Mesodermal cell (in vitro differentiated cells): ENCODE data around the gene C1QL4.
"Not testable (repeated sequence)": the region's sequence is repeated elsewhere in the genome, so short reads cannot be mapped to it uniquely, and the experiment has no call there.

Source experiments
- H3K27ac ChIP-seq: 2 replicates; pipeline ENCODE4 v1.7.0; 2013; ENCODE audit warnings: mild to moderate bottlenecking, low read depth, low read length, moderate library complexity; ENCODE audit not compliant: severe bottlenecking
- H3K36me3 ChIP-seq: 2 replicates; pipeline ENCODE4 v1.7.1; 2013; ENCODE audit warnings: mild to moderate bottlenecking, low read length, moderate library complexity; ENCODE audit not compliant: control insufficient read depth, insufficient read depth
- H3K4me1 ChIP-seq: one replicate; pipeline ENCODE4 v1.7.1; 2013; ENCODE audit warnings: mild to moderate bottlenecking, low read length; ENCODE audit not compliant: insufficient read depth, control insufficient read depth, poor library complexity, severe bottlenecking
- H3K4me3 ChIP-seq: 2 replicates; pipeline ENCODE4 v1.7.0; 2013; ENCODE audit warnings: low read length, control low read depth, mild to moderate bottlenecking; ENCODE audit not compliant: insufficient read depth, poor library complexity, severe bottlenecking; ENCODE audit errors: extremely low read depth
- H3K9me3 ChIP-seq: 2 replicates; pipeline ENCODE4 v1.7.1; 2013; ENCODE audit warnings: mild to moderate bottlenecking, low read length, moderate library complexity; ENCODE audit not compliant: control insufficient read depth
- WGBS, 2 experiments: methylation state at CpG; one replicate each; pipeline ENCODE4 v1.1.5; 2013; ENCODE audit warnings: missing lambda C conversion rate in 2 of 2; ENCODE audit not compliant: insufficient coverage in 2 of 2; 5-methylcytosine and 5-hydroxymethylcytosine counted together

Gene C1QL4

GRCh38 chr12:49340971-49341776 is 4.2 kb upstream of the C1QL4 start:
- 22 to 26% methylated on average over 11 to 13 of the region's 14 CpGs for WGBS, 2 experiments
- Histone ChIP-seq H3K27ac (no peak overlapping the region), H3K9me3 (no peaks in the 10 kb centered on the region), H3K4me3 (no peak overlapping the region), H3K4me1 (peaks cover 6% of the 10 kb centered on the region), H3K36me3 (no peaks in the 10 kb centered on the region)

GRCh38 chr12:49340095-49340870 is 3.3 kb upstream of the C1QL4 start:
- Histone ChIP-seq H3K4me1 (no peaks in the 10 kb centered on the region), H3K27ac (no peak overlapping the region)

GRCh38 chr12:49339464-49339861 is 2.5 kb upstream of the C1QL4 start:
- H3K9me3 ChIP-seq: no peaks in the 10 kb centered on the region
- no peaks in the 10 kb centered on the region for H3K36me3 ChIP-seq
- H3K4me1 ChIP-seq: no peaks in the 10 kb centered on the region
- no peak overlapping the region for H3K4me3 ChIP-seq
- H3K27ac ChIP-seq: no peak overlapping the region
- WGBS, 2 experiments: 28 to 33% methylated on average over 1 to 5 of the region's 5 CpGs

More at GRCh38 chr12:49340095-49340870, 3.3 kb upstream of the C1QL4 start:
- Histone ChIP-seq H3K36me3 (no peaks in the 10 kb centered on the region), H3K9me3 (no peaks in the 10 kb centered on the region), H3K4me3 (no peak overlapping the region)
- 40 to 54% methylated on average over 3 to 4 of the region's 6 CpGs for WGBS, 2 experiments

GRCh38 chr12:49338830-49339463 is 2.0 kb upstream of the C1QL4 start:
- Histone ChIP-seq H3K4me3 (no peak overlapping the region), H3K36me3 (no peaks in the 10 kb centered on the region), H3K27ac (no peak overlapping the region), H3K9me3 (no peaks in the 10 kb centered on the region), H3K4me1 (no peaks in the 10 kb centered on the region)
- WGBS, 2 experiments: 0 to 34% methylated on average over 2 of the region's 6 CpGs

GRCh38 chr12:49335955-49336644 is 888 bp downstream of the C1QL4 start:
- WGBS, 2 experiments: 32% methylated on average over 56 to 72 of the region's 72 CpGs
- Histone ChIP-seq H3K4me1 (no peaks in the 10 kb centered on the region), H3K4me3 (peak overlapping the region; percentile 25), H3K36me3 (peaks cover 8% of the 10 kb centered on the region), H3K9me3 (no peaks in the 10 kb centered on the region), H3K27ac (no peak overlapping the region)

GRCh38 chr12:49335118-49335954 is 1.7 kb downstream of the C1QL4 start:
- Histone ChIP-seq H3K4me3 (no peak overlapping the region), H3K36me3 (peaks cover 15% of the 10 kb centered on the region), H3K9me3 (no peaks in the 10 kb centered on the region), H3K27ac (no peak overlapping the region), H3K4me1 (no peaks in the 10 kb centered on the region)
- 78 to 89% methylated on average over 13 to 15 of the region's 16 CpGs for WGBS, 2 experiments

- no peak overlapping the region for H3K27ac ChIP-seq
- no peaks in the 10 kb centered on the region for H3K9me3 ChIP-seq
- 83 to 93% methylated on average over 8 to 10 of the region's 12 CpGs for WGBS, 2 experiments
- no peak overlapping the region for H3K4me3 ChIP-seq
- no peaks in the 10 kb centered on the region for H3K4me1 ChIP-seq
- H3K36me3 ChIP-seq: peaks cover 22% of the 10 kb centered on the region
Measured at GRCh38 chr12:49334681-49335080, 2.3 kb downstream of the C1QL4 start.

GRCh38 chr12:49334226-49334625 is 2.8 kb downstream of the C1QL4 start:
- peaks cover 26% of the 10 kb centered on the region for H3K36me3 ChIP-seq
- H3K27ac ChIP-seq: no peak overlapping the region
- H3K4me3 ChIP-seq: no peak overlapping the region
- WGBS, 2 experiments: 94 to 96% methylated on average over 17 to 19 of the region's 19 CpGs
- H3K9me3 ChIP-seq: no peaks in the 10 kb centered on the region
- H3K4me1 ChIP-seq: no peaks in the 10 kb centered on the region

- not testable (repeated sequence) for H3K4me3 ChIP-seq, H3K4me1 ChIP-seq, H3K27ac ChIP-seq, H3K9me3 ChIP-seq
- 91 to 97% methylated on average over 14 to 16 of the region's 21 CpGs for WGBS, 2 experiments
- H3K36me3 ChIP-seq: peaks cover 31% of the 10 kb centered on the region
Measured at GRCh38 chr12:49333778-49334177, 3.2 kb downstream of the C1QL4 start.
